ENCODE measurements around the gene PHLPP2.
"Not testable (repeated sequence)": the region's sequence is repeated elsewhere in the genome, so short reads cannot be mapped to it uniquely, and the experiment has no call there.

PHLPP2 gene

GRCh38 chr16:71625113-71625850 lies 99.2 kb downstream of the PHLPP2 start:
- DNase-seq (ENCODE audit: low read depth in 2 of 2, low spot score in 1 of 2) = no peak

- no peak for DNase-seq (ENCODE audit: low read depth in 2 of 2, low spot score in 1 of 2)
Observed at GRCh38 chr16:71623597-71623996, 100.9 kb downstream of the PHLPP2 start.

GRCh38 chr16:71622088-71622487 lies 102.4 kb downstream of the PHLPP2 start:
- DNase-seq (ENCODE audit: low read depth in 2 of 2, low spot score in 1 of 2) = no peak

- no peak for DNase-seq (ENCODE audit: low read depth in 2 of 2, low spot score in 1 of 2)
Observed at GRCh38 chr16:71618429-71618828, 106.1 kb downstream of the PHLPP2 start.

GRCh38 chr16:71614956-71615355 lies 109.5 kb downstream of the PHLPP2 start:
- DNase-seq (ENCODE audit: low read depth in 2 of 2, low spot score in 1 of 2) = not testable (repeated sequence)

GRCh38 chr16:71610936-71611871 lies 113.3 kb downstream of the PHLPP2 start:
- DNase-seq (ENCODE audit: low read depth in 2 of 2, low spot score in 1 of 2) = peak; percentile 39 to 61

GRCh38 chr16:71610447-71610846 lies 114.1 kb downstream of the PHLPP2 start:
- DNase-seq (ENCODE audit: low read depth in 2 of 2, low spot score in 1 of 2) = no peak

- no peak for DNase-seq (ENCODE audit: low read depth in 2 of 2, low spot score in 1 of 2)
Observed at GRCh38 chr16:71609066-71609465, 115.4 kb downstream of the PHLPP2 start.

- DNase-seq (ENCODE audit: low read depth in 2 of 2, low spot score in 1 of 2) = no peak
Observed at GRCh38 chr16:71600822-71601221, 123.7 kb downstream of the PHLPP2 start.

GRCh38 chr16:71598426-71598825 lies 126.1 kb downstream of the PHLPP2 start:
- DNase-seq (ENCODE audit: low read depth in 2 of 2, low spot score in 1 of 2) = not testable (repeated sequence)

GRCh38 chr16:71595340-71595826 lies 129.1 kb downstream of the PHLPP2 start:
- DNase-seq (ENCODE audit: low read depth in 2 of 2, low spot score in 1 of 2) = not testable (repeated sequence)
